HEK293 (cell line): ENCODE measurements around the gene PMFBP1.

Experiments used
- CTCF ChIP-seq: fragments of 450-650 bp; formaldehyde crosslinking; IDR thresholded peaks from 2 replicates; pipeline ENCODE4 v1.5.1; 2016; ENCODE audit warnings: missing biosample characterization, missing genetic modification characterization
- RBAK ChIP-seq: fragments of 450-650 bp; formaldehyde crosslinking; IDR thresholded peaks from 2 replicates; pipeline ENCODE4 v1.5.1; 2016; ENCODE audit warnings: missing biosample characterization, missing genetic modification characterization
- ZNF184 ChIP-seq: fragments of 450-650 bp; IDR thresholded peaks from 2 replicates; pipeline ENCODE4 v1.5.1; 2018; ENCODE audit warnings: missing biosample characterization, mild to moderate bottlenecking, missing genetic modification characterization
- ZNF670 ChIP-seq: fragments of 450-650 bp; formaldehyde crosslinking; IDR thresholded peaks from 2 replicates; pipeline ENCODE4 v1.5.1; 2016; ENCODE audit warnings: missing biosample characterization, missing genetic modification characterization, low read depth
- ZNF777 ChIP-seq: fragments of 450-650 bp; formaldehyde crosslinking; IDR thresholded peaks from 2 replicates; pipeline ENCODE4 v1.5.1; 2017; ENCODE audit warnings: missing biosample characterization, missing genetic modification characterization, borderline replicate concordance

GRCh38 chr16:72109300-72109699 is 62.7 kb downstream of the PMFBP1 start:
- TF ChIP-seq CTCF (tag by site-specific recombination) (no peak), ZNF670 (tag by site-specific recombination) (no peak), RBAK (no peak), ZNF777 (tag by site-specific recombination) (no peak), ZNF184 (tag by site-specific recombination) (no peak)
